Stromal cell of bone marrow (primary cell): Measurements from ENCODE around the gene RAB38.

Experiments
- DNase-seq: peaks from one replicate; pipeline ENCODE4 v3.0.0-alpha.2; 2012; ENCODE audit warnings: low read depth

RAB38 gene

GRCh38 chr11:88169881-88170280 lies 5.4 kb downstream of the RAB38 start:
- no peak for DNase-seq

GRCh38 chr11:88169471-88169870 lies 5.8 kb downstream of the RAB38 start:
- DNase-seq, result no peak

- DNase-seq, result no peak
Observed at GRCh38 chr11:88167853-88168252, 7.4 kb downstream of the RAB38 start.

GRCh38 chr11:88164806-88165585 lies 10.2 kb downstream of the RAB38 start:
- no peak for DNase-seq

- no peak for DNase-seq
Observed at GRCh38 chr11:88164320-88164719, 10.9 kb downstream of the RAB38 start.

GRCh38 chr11:88158081-88158480 lies 17.2 kb downstream of the RAB38 start:
- no peak for DNase-seq

GRCh38 chr11:88157370-88157769 lies 17.9 kb downstream of the RAB38 start:
- DNase-seq, result no peak

- DNase-seq, result no peak
Observed at GRCh38 chr11:88152381-88152780, 22.9 kb downstream of the RAB38 start.

- no peak for DNase-seq
Observed at GRCh38 chr11:88151709-88152265, 23.5 kb downstream of the RAB38 start.

- no peak for DNase-seq
Observed at GRCh38 chr11:88146106-88146505, 29.1 kb downstream of the RAB38 start.

GRCh38 chr11:88139865-88140264 lies 35.4 kb downstream of the RAB38 start:
- no peak for DNase-seq

GRCh38 chr11:88131764-88132470 lies 43.3 kb downstream of the RAB38 start:
- DNase-seq, result no peak

- DNase-seq, result no peak
Observed at GRCh38 chr11:88122956-88123355, 52.3 kb downstream of the RAB38 start.

GRCh38 chr11:88119561-88119960 lies 55.7 kb downstream of the RAB38 start:
- DNase-seq, result no peak

- DNase-seq, result no peak
Observed at GRCh38 chr11:88117281-88117858, 57.9 kb downstream of the RAB38 start.

GRCh38 chr11:88115828-88116755 lies 59.2 kb downstream of the RAB38 start:
- no peak for DNase-seq

- DNase-seq, result no peak
Observed at GRCh38 chr11:88114486-88115045, 60.7 kb downstream of the RAB38 start.

- DNase-seq, result no peak
Observed at GRCh38 chr11:88106666-88107065, 68.6 kb downstream of the RAB38 start.

GRCh38 chr11:88105951-88106350 lies 69.3 kb downstream of the RAB38 start:
- no peak for DNase-seq

GRCh38 chr11:88105526-88105925 lies 69.7 kb downstream of the RAB38 start:
- no peak for DNase-seq

- DNase-seq, result no peak
Observed at GRCh38 chr11:88104408-88104807, 70.8 kb downstream of the RAB38 start.
